HG03575 (cell line): Measurements from ENCODE around the gene TREML2.

Source experiments
- ATAC-seq: cut with Tn5 transposase; IDR thresholded peaks from one replicate; pipeline ENCODE4 v1.9.1; 2021; ENCODE audit not compliant: unreplicated experiment, insufficient number of reproducible peaks, low FRiP score; ENCODE audit errors: extremely low read depth

The TREML2 gene

GRCh38 chr6:41157323-41157722, 43.6 kb downstream of the TREML2 start:
- ATAC-seq: no peak

- ATAC-seq: no peak
Measured at GRCh38 chr6:41156771-41157170, 44.2 kb downstream of the TREML2 start.

- no peak for ATAC-seq
Measured at GRCh38 chr6:41156001-41156400, 44.9 kb downstream of the TREML2 start.

- ATAC-seq: no peak
Measured at GRCh38 chr6:41155132-41155805, 45.7 kb downstream of the TREML2 start.

GRCh38 chr6:41153992-41154625, 46.8 kb downstream of the TREML2 start, which contains the start of gene TREML1:
Gene TREML1 (minus strand): TSS chr6:41154347. CDS start chr6:41154288, 59 bp downstream.
- no peak for ATAC-seq

- ATAC-seq: no peak
Measured at GRCh38 chr6:41153451-41153850, 47.5 kb downstream of the TREML2 start.

GRCh38 chr6:41150671-41151070, 50.3 kb downstream of the TREML2 start:
- ATAC-seq: no peak

- ATAC-seq: no peak
Measured at GRCh38 chr6:41147917-41148316, 53.0 kb downstream of the TREML2 start.
